Kidney (tissue), 14 donors: ENCODE measurements around the gene THSD4. TPM values are rescaled to one million over a fixed set of nuclear protein-coding genes. Genes with fewer than 3 reads are reported as not detected.

Source experiments
- DNase-seq, 5 donors: peaks; one replicate each; pipeline ENCODE4 v3.0.0-alpha.2; 2013 to 2020
- FAIRE-seq: peaks from 2 replicates; lab custom pipeline; 2012; peaks lifted over from hg19 to GRCh38; lab: Jason Lieb, UNC
- H3K27ac ChIP-seq, 2 donors: one replicate each; pipeline ENCODE4 v1.7.0; 2013; ENCODE audit warnings: low read depth in 2 of 2, low read length in 2 of 2, inconsistent platforms in 1 of 2
- H3K27me3 ChIP-seq: one replicate; pipeline ENCODE4 v1.7.1; 2013; ENCODE audit warnings: low read length, inconsistent platforms; ENCODE audit not compliant: control insufficient read depth, insufficient read depth
- H3K36me3 ChIP-seq, 3 donors: one replicate each; pipeline versions ENCODE4 v1.7.0 to v1.7.1; 2013; ENCODE audit warnings: low read length in 3 of 3, control low read depth in 1 of 3, inconsistent platforms in 1 of 3; ENCODE audit not compliant: insufficient read depth in 3 of 3, control insufficient read depth in 2 of 3
- H3K4me1 ChIP-seq, 3 donors: one replicate each; pipeline versions ENCODE4 v1.7.0 to v1.7.1; 2013; ENCODE audit warnings: low read length in 3 of 3, inconsistent platforms in 1 of 3, low read depth in 1 of 3; ENCODE audit not compliant: control insufficient read depth in 2 of 3, insufficient read depth in 2 of 3
- H3K4me3 ChIP-seq, 3 donors: one replicate each; pipeline versions ENCODE4 v1.7.0 to v1.8.1; 2013; ENCODE audit warnings: low read length in 3 of 3, control low read depth in 1 of 3, inconsistent platforms in 1 of 3
- H3K9ac ChIP-seq, 3 donors: one replicate each; pipeline versions ENCODE4 v1.7.0 to v1.7.1; 2013; ENCODE audit warnings: low read length in 3 of 3, control low read depth in 1 of 3, inconsistent platforms in 1 of 3
- H3K9me3 ChIP-seq, 3 donors: one replicate each; pipeline versions ENCODE4 v1.7.0 to v1.7.1; 2013; ENCODE audit warnings: low read length in 3 of 3, control low read depth in 1 of 3, inconsistent platforms in 1 of 3; ENCODE audit not compliant: control insufficient read depth in 2 of 3, insufficient read depth in 1 of 3
- intact Hi-C: fragments of 100-400 bp; cut with DNase I; formaldehyde crosslinking; loops from one replicate; pipeline ENCODE4 v1.11.1; 2022
- polyA plus RNA-seq: library from polyadenylated mRNA; stranded (reverse); fragments of 350-450 nt; fragmentation: Illumina TruSeq; extraction: RNeasy Lipid Tissue Mini Kit (QIAGEN cat#74804); gene quantifications from one replicate; pipeline ENCODE4 v1.2.3, GENCODE V29; 2014; ENCODE audit warnings: low read depth, low replicate concordance; ENCODE audit not compliant: insufficient read depth
- total RNA-seq: library from RNA; stranded (reverse); fragmentation: NEBNext Ultra II Directional; extraction: Animal tissue kit (Norgen Biotek cat#: 25700); gene quantifications from one replicate; pipeline ENCODE4 v1.2.1, GENCODE V29; 2021
- TF ChIP-seq, protein P1 (sequence below): IDR thresholded peaks from 3 replicates; pipeline ENCODE4 v1.5.1; 2012; ENCODE audit warnings: mild to moderate bottlenecking, moderate library complexity, borderline replicate concordance; ENCODE audit not compliant: insufficient read depth; ENCODE audit errors: extremely low read depth
- donor health status: control.
- donor health status: control.
- donor health status: control.
- donor health status: control.
- donor health status: control.
- donor health status: DM: yes; HTN: yes; CAD: no.
- donor health status: Normal renal cell carcinoma (clear cell type).

THSD4 gene
- total and polyA plus RNA-seq, 2 donors from 2014 or later = 9.4 to 36.3 TPM

DNA sequence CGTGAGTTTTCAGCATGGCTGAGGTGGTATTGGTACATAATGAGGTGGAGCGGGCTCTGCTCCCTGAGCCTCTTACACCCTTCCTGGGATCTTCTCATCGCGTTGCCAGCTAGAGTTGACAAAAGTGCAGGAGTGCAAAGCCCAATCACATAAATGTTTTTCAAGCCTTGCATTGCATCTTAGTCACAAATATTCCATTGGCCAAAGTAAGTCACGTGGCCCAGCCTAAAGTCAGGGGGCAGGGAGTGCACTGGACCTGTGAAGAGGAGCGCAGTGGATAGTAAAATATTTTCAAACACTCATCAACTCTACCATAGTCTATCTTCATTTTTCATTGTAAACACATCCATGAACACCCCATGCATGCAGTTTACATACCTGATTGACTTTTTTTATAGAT is 365.3 kb downstream of the THSD4 start:
- Histone ChIP-seq H3K4me1 (no peaks in the 10 kb centered on the region), H3K27ac (no peak overlapping the region), H3K27me3 (no peaks in the 10 kb centered on the region), H3K9ac (no peak overlapping the region), H3K9me3 (no peaks in the 10 kb centered on the region), H3K36me3 (peaks cover 0 to 4% (median 0%) of the 10 kb centered on the region in 3 donors), H3K4me3 (no peak overlapping the region)
- TF ChIP-seq, protein P1, sequence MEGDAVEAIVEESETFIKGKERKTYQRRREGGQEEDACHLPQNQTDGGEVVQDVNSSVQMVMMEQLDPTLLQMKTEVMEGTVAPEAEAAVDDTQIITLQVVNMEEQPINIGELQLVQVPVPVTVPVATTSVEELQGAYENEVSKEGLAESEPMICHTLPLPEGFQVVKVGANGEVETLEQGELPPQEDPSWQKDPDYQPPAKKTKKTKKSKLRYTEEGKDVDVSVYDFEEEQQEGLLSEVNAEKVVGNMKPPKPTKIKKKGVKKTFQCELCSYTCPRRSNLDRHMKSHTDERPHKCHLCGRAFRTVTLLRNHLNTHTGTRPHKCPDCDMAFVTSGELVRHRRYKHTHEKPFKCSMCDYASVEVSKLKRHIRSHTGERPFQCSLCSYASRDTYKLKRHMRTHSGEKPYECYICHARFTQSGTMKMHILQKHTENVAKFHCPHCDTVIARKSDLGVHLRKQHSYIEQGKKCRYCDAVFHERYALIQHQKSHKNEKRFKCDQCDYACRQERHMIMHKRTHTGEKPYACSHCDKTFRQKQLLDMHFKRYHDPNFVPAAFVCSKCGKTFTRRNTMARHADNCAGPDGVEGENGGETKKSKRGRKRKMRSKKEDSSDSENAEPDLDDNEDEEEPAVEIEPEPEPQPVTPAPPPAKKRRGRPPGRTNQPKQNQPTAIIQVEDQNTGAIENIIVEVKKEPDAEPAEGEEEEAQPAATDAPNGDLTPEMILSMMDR = no peak
- no peak for FAIRE-seq
- DNase-seq = no peak
- intact Hi-C loops = no loop called here

DNA sequence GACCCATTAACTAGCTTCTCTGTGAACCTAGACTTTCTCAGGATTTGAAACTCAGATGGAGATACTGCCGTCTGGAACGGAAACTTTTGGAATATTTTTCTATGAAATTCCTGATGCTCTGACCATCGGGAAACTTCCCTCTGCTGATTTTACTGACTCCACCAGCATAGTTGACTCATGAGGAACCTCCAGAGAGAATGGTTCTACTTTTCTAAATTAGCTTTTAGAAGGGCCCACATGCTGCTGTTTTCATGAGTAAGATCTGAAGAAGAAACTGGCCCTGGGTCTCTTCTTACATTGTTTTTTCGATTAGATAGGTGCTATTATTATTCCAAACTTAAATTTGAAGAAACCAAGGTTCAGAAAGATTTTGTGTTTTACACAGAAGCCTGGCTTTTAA is 368.8 kb downstream of the THSD4 start:
- Histone ChIP-seq H3K9ac (no peak overlapping the region), H3K4me1 (no peaks in the 10 kb centered on the region), H3K36me3 (no peaks in the 10 kb centered on the region), H3K27ac (no peak overlapping the region), H3K27me3 (no peaks in the 10 kb centered on the region), H3K4me3 (no peak overlapping the region), H3K9me3 (no peaks in the 10 kb centered on the region)
- TF ChIP-seq, protein P1 = no peak
- FAIRE-seq (no peak), DNase-seq (no peak)
- intact Hi-C loops = no loop called here

DNA sequence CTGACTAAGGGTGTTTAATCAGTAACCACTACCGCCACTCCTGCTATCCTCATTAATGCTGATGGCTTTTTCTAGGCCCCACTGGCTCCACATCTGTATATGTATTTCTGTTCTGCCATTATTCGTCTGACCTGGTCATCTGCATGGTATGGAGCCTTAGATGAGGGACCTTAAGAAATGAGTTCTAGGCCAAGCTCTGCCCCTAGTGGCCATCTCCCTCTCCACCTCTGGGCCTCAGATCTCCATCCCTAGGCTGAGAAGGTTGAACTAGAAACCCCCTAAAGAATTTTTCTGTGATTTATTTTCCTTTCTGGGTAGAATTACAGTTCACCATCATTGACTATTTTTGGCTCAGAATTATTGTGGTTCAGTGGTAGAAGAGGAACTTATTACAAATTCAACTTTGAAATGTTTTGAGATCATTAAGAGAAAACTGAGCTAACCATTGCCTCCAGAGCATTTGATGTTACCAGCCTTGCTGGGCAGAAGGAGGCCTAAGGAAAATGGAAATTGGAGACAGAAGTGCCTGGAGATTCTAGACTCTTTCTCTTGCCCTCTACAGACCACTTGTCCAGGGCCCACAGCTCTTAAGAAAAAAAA is 369.9 kb downstream of the THSD4 start:
- H3K9me3 ChIP-seq = no peaks in the 10 kb centered on the region
- TF ChIP-seq, protein P1 = no peak
- intact Hi-C loops = no loop called here
- no peaks in the 10 kb centered on the region for H3K27me3 ChIP-seq
- no peak for DNase-seq
- H3K36me3 ChIP-seq = no peaks in the 10 kb centered on the region
- H3K4me1 ChIP-seq = no peaks in the 10 kb centered on the region
- no peak for FAIRE-seq
- no peak overlapping the region for H3K27ac ChIP-seq
- H3K4me3 ChIP-seq = no peak overlapping the region
- no peak overlapping the region for H3K9ac ChIP-seq

DNA sequence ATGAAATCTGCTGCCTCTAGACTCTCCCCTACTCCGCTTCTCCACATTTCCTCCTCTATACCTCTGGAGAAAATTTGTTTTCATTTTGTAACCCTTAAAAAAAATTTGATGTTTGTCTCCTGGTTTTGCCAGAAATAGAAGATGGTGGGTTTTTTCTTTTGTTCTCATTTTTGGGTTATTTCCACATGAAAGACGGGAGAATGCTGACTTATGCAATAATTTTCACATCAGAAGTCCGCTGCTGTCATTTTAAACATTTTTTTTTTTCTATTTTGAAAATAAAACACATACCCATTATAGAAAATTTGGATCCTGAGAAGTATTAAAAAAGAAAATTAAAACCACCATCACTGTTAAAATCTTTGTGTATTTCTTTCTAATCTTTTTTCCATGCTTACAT is 374.3 kb downstream of the THSD4 start:
- no peak for FAIRE-seq

More for the DNA sequence above, 374.3 kb downstream of the THSD4 start:
- Histone ChIP-seq H3K9me3 (no peaks in the 10 kb centered on the region), H3K27me3 (no peaks in the 10 kb centered on the region), H3K4me1 (no peaks in the 10 kb centered on the region), H3K27ac (no peak overlapping the region), H3K9ac (no peak overlapping the region), H3K36me3 (no peaks in the 10 kb centered on the region), H3K4me3 (no peak overlapping the region)
- intact Hi-C loops = no loop called here
- DNase-seq = no peak
- TF ChIP-seq, protein P1 = no peak
